HepG2 (cell line): Measurements from ENCODE around the gene KLK11. TPM values are rescaled to one million over a fixed set of nuclear protein-coding genes. Genes with fewer than 3 reads are reported as not detected.
A peak's percentile ranks its signal among the peaks of the same experiment; 100 is the strongest.

Source experiments
- ATAC-seq: fragments of 200-7000 bp; cut with Tn5 transposase; 3 replicates; pipeline ENCODE4 v1.9.1; 2020; ENCODE audit warnings: mild to moderate bottlenecking, moderate library complexity
- BruUV-seq: library from RNA; stranded (reverse); fragments of 400-500 nt; replicated peaks from 2 replicates; lab custom pipeline; 2021; lab: Mats Ljungman, UMichigan
- CTCF ChIA-PET: fragments of 300-600 bp; formaldehyde crosslinking; extraction: SDS; loops from one replicate; lab custom pipeline; 2021; ENCODE audit warnings: low total read pairs, inconsistent platforms, low intra/inter-chr PET ratio; lab: Yijun Ruan, JAX
- POLR2A ChIA-PET: fragments of 350-600 bp; sonication (Branson Sonifier 250); formaldehyde crosslinking; loops from one replicate; lab custom pipeline; 2020; ENCODE audit warnings: antibody characterized with exemption, inconsistent platforms; lab: Yijun Ruan, JAX
- DNase-seq: peaks from one replicate; pipeline ENCODE4 v3.0.0-alpha.2; 2015; ENCODE audit warnings: low spot score
- FAIRE-seq: peaks from 3 replicates; lab custom pipeline; 2011; peaks lifted over from hg19 to GRCh38; lab: Jason Lieb, UNC
- H2AFZ ChIP-seq: one replicate; pipeline ENCODE4 v1.6.1; 2011; ENCODE audit warnings: low read length, inconsistent platforms
- H3K27ac ChIP-seq: fragments of 300-600 bp; 3 replicates; pipeline ENCODE4 v1.8.0; 2011; ENCODE audit warnings: mixed run types, mild to moderate bottlenecking, mixed read lengths, low read length, inconsistent platforms; ENCODE audit not compliant: insufficient read depth; ENCODE audit errors: extremely low read length
- H3K27me3 ChIP-seq, 2 experiments: fragments of 200-600 bp in 1 of 2; 2 replicates in 1 of 2; 3 replicates in 1 of 2; pipeline versions ENCODE4 v1.6.0 to v1.8.0; 2011; ENCODE audit warnings: low read length in 2 of 2, mild to moderate bottlenecking in 2 of 2, moderate library complexity in 2 of 2, inconsistent platforms in 1 of 2; ENCODE audit not compliant: insufficient read depth in 2 of 2, control insufficient read depth in 1 of 2
- H3K36me3 ChIP-seq, 2 experiments: fragments of 200-600 bp in 1 of 2; replicated peaks in 1 of 2; 2 replicates in 1 of 2; 3 replicates in 1 of 2; pipeline versions ENCODE4 v1.5.1 to v1.8.0; 2011; ENCODE audit warnings: low read length in 2 of 2, inconsistent platforms in 1 of 2; ENCODE audit not compliant: insufficient read depth in 2 of 2, control insufficient read depth in 1 of 2
- H3K4me1 ChIP-seq: 2 replicates; pipeline ENCODE4 v1.5.1; 2012; ENCODE audit warnings: low read length, inconsistent platforms; ENCODE audit not compliant: insufficient read depth
- H3K4me2 ChIP-seq: 2 replicates; pipeline ENCODE4 v1.6.0; 2011; ENCODE audit warnings: low read depth, low read length, inconsistent platforms
- H3K4me3 ChIP-seq, 3 experiments: fragments of 200-600 bp in 1 of 3; sonication (generic), shearing (Covaris generic) in 1 of 3; replicated peaks in 1 of 3; 2 replicates each; pipeline ENCODE4 v1.5.1; 2011 to 2016; ENCODE audit warnings: low read length in 3 of 3, inconsistent platforms in 2 of 3, low read depth in 2 of 3, mild to moderate bottlenecking in 2 of 3, control low read depth in 1 of 3, mixed read lengths in 1 of 3; ENCODE audit not compliant: insufficient read depth in 1 of 3
- H3K79me2 ChIP-seq: one replicate; pipeline ENCODE4 v1.6.1; 2011; ENCODE audit warnings: low read length, inconsistent platforms; ENCODE audit not compliant: insufficient read depth
- H3K9ac ChIP-seq: 2 replicates; pipeline ENCODE4 v1.6.0; 2011; ENCODE audit warnings: mild to moderate bottlenecking, low read depth, low read length, inconsistent platforms; ENCODE audit not compliant: insufficient read depth
- H3K9me3 ChIP-seq: 2 replicates; pipeline ENCODE4 v1.5.1; 2012; ENCODE audit warnings: mild to moderate bottlenecking, low read length
- H4K20me1 ChIP-seq: 2 replicates; pipeline ENCODE4 v1.6.0; 2011; ENCODE audit warnings: inconsistent platforms, mild to moderate bottlenecking, low read length, moderate library complexity; ENCODE audit not compliant: insufficient read depth
- AKNA ChIP-seq: sonication (generic); formaldehyde crosslinking; IDR thresholded peaks from 2 replicates; pipeline ENCODE4 v1.4.0; 2020; ENCODE audit warnings: missing genetic modification reagents, borderline replicate concordance
- KAT2B ChIP-seq: fragments of 150-350 bp; IDR thresholded peaks from 2 replicates; pipeline ENCODE4 v1.6.1; 2014; ENCODE audit warnings: low read depth, low read length, borderline replicate concordance
- ZNF260 ChIP-seq: sonication (generic); formaldehyde crosslinking; IDR thresholded peaks from 2 replicates; pipeline ENCODE4 v1.4.0; 2020; ENCODE audit warnings: missing genetic modification reagents, low read depth, mild to moderate bottlenecking, borderline replicate concordance
- ZNF629 ChIP-seq: sonication (generic); formaldehyde crosslinking; conservative IDR thresholded peaks from 2 replicates; pipeline ENCODE4 v1.5.0; 2020; ENCODE audit warnings: missing genetic modification reagents
- WGBS: methylation state at CpG from one replicate; pipeline ENCODE4 v1.1.6; 2017; ENCODE audit warnings: low lambda C conversion rate; 5-methylcytosine and 5-hydroxymethylcytosine counted together
- in situ Hi-C: cut with HindIII; loops from 2 replicates; pipeline ENCODE4 v1.10.0; 2017; ENCODE audit warnings: low pct_unique_long_range_greater_than_20kb; ENCODE audit not compliant: extremely low pct_ligation_motif_present
- intact Hi-C: fragments of 100-400 bp; cut with micrococcal nuclease; formaldehyde crosslinking; loops from one replicate; pipeline ENCODE4 v1.10.0; 2022; ENCODE audit not compliant: unreplicated experiment
- polyA plus RNA-seq, 8 experiments: library from polyadenylated mRNA; depleted of rRNA in 3 of 8; stranded (reverse) in 7 of 8; unstranded in 1 of 8; fragments of >200 nt; fragmentation: Illumina TruSeq in 4 of 8; extraction: Trizol in 4 of 8; gene quantifications; 2 replicates each; pipeline versions ENCODE4 v1.2.1 to v1.2.3, GENCODE V29; 2011 to 2016; ENCODE audit warnings: low read depth in 4 of 8, missing spikeins in 1 of 8, mixed read lengths in 1 of 8; ENCODE audit not compliant: insufficient read depth in 1 of 8
- total RNA-seq, 5 experiments: library from RNA; depleted of rRNA; stranded (reverse); fragments of >200 nt; fragmentation: Illumina TruSeq; extraction: Trizol; gene quantifications; 2 replicates each; pipeline ENCODE4 v1.2.3, GENCODE V29; 2016; ENCODE audit warnings: low read depth in 1 of 5

Gene KLK11
- total and polyA plus RNA-seq, 2 of the 13 experiments (the other 11 are each of a cell fraction or from before 2014, with no cell fraction given) = not detected

GRCh38 chr19:50974702-50975556 is 51.5 kb downstream of the KLK11 start (continued):
- TF ChIP-seq AKNA = no peak
- no peak for TF ChIP-seq ZNF260 (CRISPR knock-in tag)

GRCh38 chr19:50972795-50973376 is 53.5 kb downstream of the KLK11 start:
- Histone ChIP-seq H4K20me1 (no peaks in the 10 kb centered on the region), H3K4me2 (no peak overlapping the region), H3K4me1 (no peaks in the 10 kb centered on the region), H3K36me3 (no peaks in the 10 kb centered on the region), H3K79me2 (no peaks in the 10 kb centered on the region), H3K27me3 (peaks cover 0 to 9% of the 10 kb centered on the region in 2 experiments; a peak in 3 of 5 replicates), H2AFZ (no peak overlapping the region), H3K27ac (no peak overlapping the region), H3K4me3 (no peak overlapping the region), H3K9me3 (no peaks in the 10 kb centered on the region), H3K9ac (no peak overlapping the region)
- in situ Hi-C loops = no loop called here
- FAIRE-seq = no peak
- BruUV-seq = no TSS peak
- POLR2A ChIA-PET = no interaction called here
- DNase-seq = no peak
- no peak for ATAC-seq
- intact Hi-C loops = no loop called here
- WGBS = 9% methylated on average over 8 of the region's 9 CpGs
- peak; percentile 57; the same call in 1 of the 2 replicates for TF ChIP-seq ZNF629 (CRISPR knock-in tag)
- TF ChIP-seq KAT2B = no peak
- CTCF ChIA-PET = no interaction called here

Other genes with a start within 250 kb of the KLK11 start
- gene ACP4, start 236.2 kb downstream of the KLK11 start, total RNA-seq (2016; rRNA removed; fragmentation: Illumina TruSeq; extraction: Trizol) = not detected in 2 replicates
- 0.08 TPM in 1 of 2 replicates, not detected in the other for gene ACP4, start 236.2 kb downstream of the KLK11 start, polyA plus RNA-seq (2011; rRNA removed)
- not detected in 2 replicates for gene KLK1, start 202.8 kb downstream of the KLK11 start, total RNA-seq (2016; rRNA removed; fragmentation: Illumina TruSeq; extraction: Trizol)
- not detected in 2 replicates for gene KLK1, start 202.8 kb downstream of the KLK11 start, polyA plus RNA-seq (2011; rRNA removed)
- not detected in 2 replicates for gene KLK15, start 193.0 kb downstream of the KLK11 start, total RNA-seq (2016; rRNA removed; fragmentation: Illumina TruSeq; extraction: Trizol)
- not detected in 2 replicates for gene KLK15, start 193.0 kb downstream of the KLK11 start, polyA plus RNA-seq (2011; rRNA removed)
- gene KLK3, start 171.7 kb downstream of the KLK11 start, total RNA-seq (2016; rRNA removed; fragmentation: Illumina TruSeq; extraction: Trizol) = not detected in 2 replicates
- gene KLK3, start 171.7 kb downstream of the KLK11 start, polyA plus RNA-seq (2011; rRNA removed) = not detected in 2 replicates
- gene KLK2, start 153.2 kb downstream of the KLK11 start, total RNA-seq (2016; rRNA removed; fragmentation: Illumina TruSeq; extraction: Trizol) = not detected in 2 replicates
- 0.11 TPM in 1 of 2 replicates, not detected in the other for gene KLK2, start 153.2 kb downstream of the KLK11 start, polyA plus RNA-seq (2011; rRNA removed)
- gene KLK4, start 115.2 kb downstream of the KLK11 start, total RNA-seq (2016; rRNA removed; fragmentation: Illumina TruSeq; extraction: Trizol) = not detected in 2 replicates
- gene KLK4, start 115.2 kb downstream of the KLK11 start, polyA plus RNA-seq (2011; rRNA removed) = not detected in 2 replicates
- gene KLK5, start 73.6 kb downstream of the KLK11 start, total RNA-seq (2016; rRNA removed; fragmentation: Illumina TruSeq; extraction: Trizol) = not detected in 2 replicates
- not detected in 2 replicates for gene KLK5, start 73.6 kb downstream of the KLK11 start, polyA plus RNA-seq (2011; rRNA removed)
- 0.15 TPM in 1 of 2 replicates, not detected in the other for gene KLK6, start 57.0 kb downstream of the KLK11 start, total RNA-seq (2016; rRNA removed; fragmentation: Illumina TruSeq; extraction: Trizol)
- 1.6 and 1.8 TPM in 2 replicates for gene KLK6, start 57.0 kb downstream of the KLK11 start, polyA plus RNA-seq (2011; rRNA removed)
- not detected in 2 replicates for gene KLK7, start 42.7 kb downstream of the KLK11 start, total RNA-seq (2016; rRNA removed; fragmentation: Illumina TruSeq; extraction: Trizol)
- not detected in 2 replicates for gene KLK7, start 42.7 kb downstream of the KLK11 start, polyA plus RNA-seq (2011; rRNA removed)
- not detected in 2 replicates for gene KLK8, start 25.0 kb downstream of the KLK11 start, total RNA-seq (2016; rRNA removed; fragmentation: Illumina TruSeq; extraction: Trizol)
- not detected in 2 replicates for gene KLK8, start 25.0 kb downstream of the KLK11 start, polyA plus RNA-seq (2011; rRNA removed)
- not detected in 2 replicates for gene KLK10, start 6.9 kb downstream of the KLK11 start, total RNA-seq (2016; rRNA removed; fragmentation: Illumina TruSeq; extraction: Trizol)
- not detected in 2 replicates for gene KLK10, start 6.9 kb downstream of the KLK11 start, polyA plus RNA-seq (2011; rRNA removed)
- gene KLK12, start 8.4 kb upstream of the KLK11 start, total RNA-seq (2016; rRNA removed; fragmentation: Illumina TruSeq; extraction: Trizol) = not detected in 2 replicates
- gene KLK12, start 8.4 kb upstream of the KLK11 start, polyA plus RNA-seq (2011; rRNA removed) = not detected in 2 replicates
- gene KLK13, start 38.5 kb upstream of the KLK11 start, total RNA-seq (2016; rRNA removed; fragmentation: Illumina TruSeq; extraction: Trizol) = not detected in 2 replicates
- 0.09 TPM in 1 of 2 replicates, not detected in the other for gene KLK13, start 38.5 kb upstream of the KLK11 start, polyA plus RNA-seq (2011; rRNA removed)
- gene KLK14, start 56.3 kb upstream of the KLK11 start, total RNA-seq (2016; rRNA removed; fragmentation: Illumina TruSeq; extraction: Trizol) = not detected in 2 replicates
- not detected in 2 replicates for gene KLK14, start 56.3 kb upstream of the KLK11 start, polyA plus RNA-seq (2011; rRNA removed)
- 1.9 and 2.9 TPM in 2 replicates for gene CTU1, start 81.8 kb upstream of the KLK11 start, total RNA-seq (2016; rRNA removed; fragmentation: Illumina TruSeq; extraction: Trizol)
- 1.9 and 2.5 TPM in 2 replicates for gene CTU1, start 81.8 kb upstream of the KLK11 start, polyA plus RNA-seq (2011; rRNA removed)
- not detected in 2 replicates for gene SIGLEC9, start 98.3 kb upstream of the KLK11 start, total RNA-seq (2016; rRNA removed; fragmentation: Illumina TruSeq; extraction: Trizol)
- not detected in 2 replicates for gene SIGLEC9, start 98.3 kb upstream of the KLK11 start, polyA plus RNA-seq (2011; rRNA removed)
- not detected in 2 replicates for gene SIGLEC7, start 115.7 kb upstream of the KLK11 start, total RNA-seq (2016; rRNA removed; fragmentation: Illumina TruSeq; extraction: Trizol)
- 0.17 TPM in 1 of 2 replicates, not detected in the other for gene SIGLEC7, start 115.7 kb upstream of the KLK11 start, polyA plus RNA-seq (2011; rRNA removed)
- gene CD33, start 198.5 kb upstream of the KLK11 start, total RNA-seq (2016; rRNA removed; fragmentation: Illumina TruSeq; extraction: Trizol) = 0.29 TPM in 1 of 2 replicates, not detected in the other
- gene CD33, start 198.5 kb upstream of the KLK11 start, polyA plus RNA-seq (2011; rRNA removed) = 0.07 TPM in 1 of 2 replicates, not detected in the other
- gene SIGLECL1, start 224.5 kb upstream of the KLK11 start, total RNA-seq (2016; rRNA removed; fragmentation: Illumina TruSeq; extraction: Trizol) = not detected in 2 replicates
- gene SIGLECL1, start 224.5 kb upstream of the KLK11 start, polyA plus RNA-seq (2011; rRNA removed) = not detected in 2 replicates